DND-41 (cell line): ENCODE results near the gene KLHL17.
A peak's percentile ranks its signal among the peaks of the same experiment; 100 is the strongest.

ENCODE experiments used
- ATAC-seq: fragments of 200-7000 bp; cut with Tn5 transposase; 3 replicates; pipeline ENCODE4 v1.9.1; 2021; ENCODE audit warnings: low read depth; ENCODE audit not compliant: insufficient read depth
- DNase-seq: peaks from one replicate; pipeline ENCODE4 v3.0.0-alpha.2; 2020
- H2AFZ ChIP-seq: 2 replicates; pipeline ENCODE4 v1.6.0; 2012; ENCODE audit warnings: low read depth, low read length
- H3K27ac ChIP-seq: 2 replicates; pipeline ENCODE4 v1.5.1; 2012; ENCODE audit warnings: low read length, inconsistent platforms
- H3K27me3 ChIP-seq: fragments of 200-600 bp; sonication (generic); 2 replicates; pipeline ENCODE4 v1.6.0; 2012; ENCODE audit warnings: low read length, mild to moderate bottlenecking, inconsistent platforms; ENCODE audit not compliant: insufficient read depth, poor library complexity
- H3K36me3 ChIP-seq: 2 replicates; pipeline ENCODE4 v1.5.1; 2012; ENCODE audit warnings: low read length, inconsistent platforms; ENCODE audit not compliant: insufficient read depth
- H3K4me1 ChIP-seq: 2 replicates; pipeline ENCODE4 v1.5.1; 2012; ENCODE audit warnings: mild to moderate bottlenecking, low read length; ENCODE audit not compliant: insufficient read depth
- H3K4me2 ChIP-seq: 2 replicates; pipeline ENCODE4 v1.6.0; 2012; ENCODE audit warnings: mild to moderate bottlenecking, moderate library complexity, low read length, inconsistent platforms; ENCODE audit not compliant: insufficient read depth
- H3K4me3 ChIP-seq, 2 experiments: fragments of 200-600 bp in 1 of 2; shearing (Covaris generic) in 1 of 2; 2 replicates each; pipeline ENCODE4 v1.5.1; 2012 to 2016; ENCODE audit warnings: inconsistent platforms in 2 of 2, low read length in 2 of 2, mild to moderate bottlenecking in 2 of 2, low read depth in 1 of 2, moderate library complexity in 1 of 2
- H3K79me2 ChIP-seq: 2 replicates; pipeline ENCODE4 v1.6.0; 2012; ENCODE audit warnings: low read length, inconsistent platforms; ENCODE audit not compliant: insufficient read depth
- H3K9ac ChIP-seq: 2 replicates; pipeline ENCODE4 v1.6.0; 2012; ENCODE audit warnings: low read depth, mild to moderate bottlenecking, inconsistent platforms, low read length, moderate library complexity
- H3K9me3 ChIP-seq: 2 replicates; pipeline ENCODE4 v1.5.1; 2012; ENCODE audit warnings: low read length, moderate library complexity, mild to moderate bottlenecking, inconsistent platforms; ENCODE audit not compliant: insufficient read depth, severe bottlenecking
- H4K20me1 ChIP-seq: 2 replicates; pipeline ENCODE4 v1.6.0; 2012; ENCODE audit warnings: low read length; ENCODE audit not compliant: insufficient read depth
- EZH2 ChIP-seq: IDR thresholded peaks from 3 replicates; pipeline ENCODE4 v1.6.1; 2012; ENCODE audit warnings: borderline replicate concordance, low read depth, mild to moderate bottlenecking, moderate library complexity, low read length, inconsistent platforms; ENCODE audit not compliant: severe bottlenecking
- TF ChIP-seq, protein P1 (sequence below): IDR thresholded peaks from 2 replicates; pipeline ENCODE4 v1.5.1; 2012; ENCODE audit warnings: borderline replicate concordance, low read length, moderate library complexity, mild to moderate bottlenecking; ENCODE audit not compliant: poor library complexity, severe bottlenecking; ENCODE audit errors: extremely low read depth

Gene KLHL17

DNA sequence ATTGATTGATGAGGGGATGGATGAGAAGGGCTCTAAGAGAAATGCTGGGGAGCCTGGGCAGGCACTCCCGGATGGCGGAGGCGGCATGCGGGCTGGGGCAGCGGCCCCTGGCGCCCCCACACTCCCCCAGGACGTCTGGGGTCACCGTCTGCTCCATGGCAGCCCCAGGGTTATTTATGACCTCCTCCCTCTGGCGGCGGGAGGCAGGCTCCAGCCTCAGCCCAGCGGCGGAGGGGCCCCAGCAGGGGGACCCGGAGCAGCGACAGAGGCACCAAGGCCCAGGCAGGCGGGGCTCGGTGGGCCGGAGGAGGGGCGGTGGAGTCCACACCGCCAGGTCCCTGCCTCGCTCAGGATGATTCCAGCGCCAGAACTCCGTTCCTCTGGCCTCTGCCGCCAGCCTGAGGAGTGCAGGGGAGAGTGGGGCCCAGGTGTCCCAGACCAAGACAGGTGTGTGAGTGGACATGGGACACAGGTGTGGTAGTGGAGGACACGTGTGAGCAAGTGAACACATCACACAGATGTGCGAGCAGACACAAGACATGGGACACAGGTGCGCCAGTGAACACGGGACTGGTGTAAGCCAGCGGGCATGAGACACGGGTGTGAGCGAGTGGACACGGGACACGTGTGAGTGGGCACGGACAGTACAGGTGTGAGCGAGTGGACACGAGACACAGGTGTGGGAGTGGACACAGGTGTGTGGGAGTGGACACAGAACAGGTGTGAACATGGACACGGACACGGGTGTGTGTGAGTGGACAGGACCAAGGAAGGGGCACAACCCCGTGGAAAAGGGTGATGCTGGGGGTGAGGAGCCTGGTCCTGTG is 39.2 kb upstream of the KLHL17 start:
- ATAC-seq (peak; percentile 78), DNase-seq (peak; percentile 69)
- no peaks in the 10 kb centered on the region for H3K9me3 ChIP-seq
- H3K4me3 ChIP-seq, result 0 out of 4 replicates have a peak overlapping the region, but pooled peaks of 1 of the 2 experiments have one; percentile 28
- no peak overlapping the region for H3K27ac ChIP-seq
- H3K27me3 ChIP-seq, result peaks cover 73% of the 10 kb centered on the region
- H3K9ac ChIP-seq, result no peak overlapping the region
- peak overlapping the region; percentile 47 for H3K4me2 ChIP-seq
- TF ChIP-seq, protein P1, sequence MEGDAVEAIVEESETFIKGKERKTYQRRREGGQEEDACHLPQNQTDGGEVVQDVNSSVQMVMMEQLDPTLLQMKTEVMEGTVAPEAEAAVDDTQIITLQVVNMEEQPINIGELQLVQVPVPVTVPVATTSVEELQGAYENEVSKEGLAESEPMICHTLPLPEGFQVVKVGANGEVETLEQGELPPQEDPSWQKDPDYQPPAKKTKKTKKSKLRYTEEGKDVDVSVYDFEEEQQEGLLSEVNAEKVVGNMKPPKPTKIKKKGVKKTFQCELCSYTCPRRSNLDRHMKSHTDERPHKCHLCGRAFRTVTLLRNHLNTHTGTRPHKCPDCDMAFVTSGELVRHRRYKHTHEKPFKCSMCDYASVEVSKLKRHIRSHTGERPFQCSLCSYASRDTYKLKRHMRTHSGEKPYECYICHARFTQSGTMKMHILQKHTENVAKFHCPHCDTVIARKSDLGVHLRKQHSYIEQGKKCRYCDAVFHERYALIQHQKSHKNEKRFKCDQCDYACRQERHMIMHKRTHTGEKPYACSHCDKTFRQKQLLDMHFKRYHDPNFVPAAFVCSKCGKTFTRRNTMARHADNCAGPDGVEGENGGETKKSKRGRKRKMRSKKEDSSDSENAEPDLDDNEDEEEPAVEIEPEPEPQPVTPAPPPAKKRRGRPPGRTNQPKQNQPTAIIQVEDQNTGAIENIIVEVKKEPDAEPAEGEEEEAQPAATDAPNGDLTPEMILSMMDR, result peak; percentile 47
- peak; percentile 34 for TF ChIP-seq EZH2
- no peaks in the 10 kb centered on the region for H3K79me2 ChIP-seq
- no peaks in the 10 kb centered on the region for H3K36me3 ChIP-seq
- no peak overlapping the region for H2AFZ ChIP-seq
- H3K4me1 ChIP-seq, result peaks cover 35% of the 10 kb centered on the region
- peaks cover 74% of the 10 kb centered on the region for H4K20me1 ChIP-seq

DNA sequence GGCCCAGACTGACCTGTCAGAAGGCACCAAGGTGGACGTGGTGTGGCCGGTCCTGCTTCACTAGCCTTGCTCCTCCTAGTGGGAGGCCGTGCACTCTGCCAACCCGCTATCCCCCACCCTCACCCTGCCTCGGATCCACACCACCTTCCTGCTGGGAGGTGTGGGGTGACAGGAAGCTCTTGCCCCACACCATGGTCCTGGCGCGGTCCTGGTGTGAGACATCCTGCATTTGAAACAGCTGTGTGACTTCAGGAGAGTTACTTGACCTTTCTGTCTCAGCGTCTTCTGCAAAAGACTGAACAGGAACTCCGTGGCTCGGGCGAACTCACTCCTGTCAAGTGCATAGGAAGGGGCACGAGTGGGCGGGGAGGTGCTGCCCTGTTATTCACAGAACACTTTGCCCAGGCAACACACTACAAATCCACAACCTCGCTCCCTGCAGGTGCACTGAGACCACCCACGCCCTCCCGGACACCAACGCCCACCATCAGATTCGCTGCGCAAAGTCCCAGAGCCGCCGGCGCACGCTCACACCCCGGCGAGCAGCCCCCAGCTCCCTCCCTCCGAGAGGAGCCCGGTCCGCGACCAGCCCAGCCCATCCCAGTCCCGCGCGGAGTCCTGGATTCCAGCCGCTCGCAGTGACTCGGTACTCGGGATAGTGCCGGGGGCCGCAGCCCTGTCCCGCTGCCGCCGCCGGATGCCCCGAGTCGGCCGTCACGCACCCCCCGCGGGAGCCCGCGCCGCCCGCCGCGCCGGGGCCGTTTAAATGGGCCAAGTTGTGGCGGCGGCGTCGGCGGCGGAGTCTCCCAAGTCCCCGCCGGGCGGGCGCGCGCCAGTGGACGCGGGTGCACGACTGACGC is 37.0 kb upstream of the KLHL17 start, which contains the start of gene SAMD11:
Gene SAMD11 (plus strand): TSS at position 793 of the 860 bp plus-strand sequence. CDS start 509 bp downstream, outside the sequence.
- Histone ChIP-seq H4K20me1 (peaks cover 87% of the 10 kb centered on the region), H3K36me3 (no peaks in the 10 kb centered on the region), H3K4me1 (peaks cover 35% of the 10 kb centered on the region), H3K4me2 (peak within 1 kb of the TSS; percentile 59), H3K27ac (no peak within 1 kb of the TSS), H2AFZ (no peak within 1 kb of the TSS), H3K9me3 (no peaks in the 10 kb centered on the region), H3K27me3 (peaks cover 83% of the 10 kb centered on the region), H3K4me3 (peak within 1 kb of the TSS in 1 of 2 experiments; percentile 40; a peak in 2 of 4 replicates), H3K9ac (no peak within 1 kb of the TSS; the same call in 1 of the 2 replicates), H3K79me2 (no peaks in the 10 kb centered on the region)
- peak; percentile 95 for TF ChIP-seq EZH2
- TF ChIP-seq, protein P1, result no peak
- ATAC-seq, result peak; percentile 69
- peak; percentile 85 for DNase-seq

DNA sequence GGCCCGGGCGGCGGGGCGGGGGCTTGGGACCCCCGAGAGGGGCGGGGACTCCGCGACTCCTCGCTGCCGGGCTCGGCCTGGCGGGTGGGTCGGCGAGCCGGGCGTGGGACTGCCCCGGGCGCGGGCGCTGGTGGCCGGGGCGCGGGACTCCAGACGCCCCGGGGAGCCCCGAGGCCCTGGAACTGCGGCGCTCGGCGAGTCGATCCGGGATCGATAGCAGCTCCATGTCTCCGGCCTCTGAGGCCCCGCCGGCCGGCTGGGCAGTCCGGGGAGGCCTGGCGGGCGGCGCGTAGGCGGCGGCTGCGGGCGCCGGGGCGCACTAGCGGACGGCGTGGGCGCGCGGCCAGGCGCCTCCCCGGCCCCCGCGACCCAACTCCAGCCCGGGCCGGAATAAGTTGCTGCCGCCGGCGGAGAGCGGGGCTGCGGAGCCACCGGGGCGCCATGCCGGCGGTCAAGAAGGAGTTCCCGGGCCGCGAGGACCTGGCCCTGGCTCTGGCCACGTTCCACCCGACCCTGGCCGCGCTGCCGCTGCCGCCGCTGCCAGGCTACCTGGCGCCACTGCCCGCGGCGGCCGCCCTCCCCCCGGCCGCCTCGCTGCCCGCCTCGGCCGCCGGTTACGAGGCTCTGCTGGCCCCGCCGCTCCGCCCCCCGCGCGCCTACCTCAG is 36.3 kb upstream of the KLHL17 start:
- Histone ChIP-seq H3K4me2 (peak overlapping the region; percentile 59), H3K9ac (no peak overlapping the region; the same call in 1 of the 2 replicates), H3K4me1 (peaks cover 35% of the 10 kb centered on the region), H3K27me3 (peaks cover 79% of the 10 kb centered on the region), H3K36me3 (no peaks in the 10 kb centered on the region), H3K79me2 (no peaks in the 10 kb centered on the region), H4K20me1 (peaks cover 86% of the 10 kb centered on the region), H2AFZ (no peak overlapping the region), H3K9me3 (no peaks in the 10 kb centered on the region), H3K27ac (no peak overlapping the region), H3K4me3 (peak overlapping the region in 1 of 2 experiments; percentile 40; a peak in 2 of 4 replicates)
- ATAC-seq (no peak), DNase-seq (no peak)
- TF ChIP-seq, protein P1, result no peak
- no peak for TF ChIP-seq EZH2
